GM08714 (cell line): Measurements from ENCODE around the gene RNASE8.

Source experiments
- H3K4me3 ChIP-seq: fragments of 200-500 bp; sonication (Bioruptor generic); 2 replicates; pipeline ENCODE4 v1.5.1; 2014; ENCODE audit warnings: mild to moderate bottlenecking, low read length, inconsistent platforms
- ZNF274 ChIP-seq: IDR thresholded peaks from 2 replicates; pipeline ENCODE4 v1.6.1; 2012; ENCODE audit warnings: mild to moderate bottlenecking, low read depth, low read length

Gene RNASE8

GRCh38 chr14:21084396-21084795, 26.8 kb downstream of the RNASE8 start:
- no peak for TF ChIP-seq ZNF274
- no peak overlapping the region for H3K4me3 ChIP-seq

- TF ChIP-seq ZNF274 = no peak
These were observed 27.6 kb downstream of the RNASE8 start for GRCh38 chr14:21084998-21085853.

GRCh38 chr14:21086908-21087293, 29.3 kb downstream of the RNASE8 start:
- TF ChIP-seq ZNF274 = no peak
- H3K4me3 ChIP-seq = no peak overlapping the region

More at GRCh38 chr14:21084998-21085853, 27.6 kb downstream of the RNASE8 start:
- no peak overlapping the region for H3K4me3 ChIP-seq

- no peak for TF ChIP-seq ZNF274
- H3K4me3 ChIP-seq = no peak overlapping the region
These were observed 29.9 kb downstream of the RNASE8 start for GRCh38 chr14:21087294-21088091.

- TF ChIP-seq ZNF274 = no peak
- no peak overlapping the region for H3K4me3 ChIP-seq
These were observed 31.1 kb downstream of the RNASE8 start for GRCh38 chr14:21088687-21089086.

- no peak for TF ChIP-seq ZNF274
- no peak overlapping the region for H3K4me3 ChIP-seq
These were observed 31.6 kb downstream of the RNASE8 start for GRCh38 chr14:21089271-21089670.

GRCh38 chr14:21089877-21090193, 32.2 kb downstream of the RNASE8 start:
- H3K4me3 ChIP-seq = no peak overlapping the region
- no peak for TF ChIP-seq ZNF274

GRCh38 chr14:21090194-21090939, 32.7 kb downstream of the RNASE8 start:
- no peak overlapping the region for H3K4me3 ChIP-seq
- TF ChIP-seq ZNF274 = no peak

GRCh38 chr14:21090940-21091663, 33.5 kb downstream of the RNASE8 start:
- TF ChIP-seq ZNF274 = no peak
- no peak overlapping the region for H3K4me3 ChIP-seq

GRCh38 chr14:21091821-21092272, 34.2 kb downstream of the RNASE8 start:
- no peak overlapping the region for H3K4me3 ChIP-seq
- no peak for TF ChIP-seq ZNF274

GRCh38 chr14:21092273-21093011, 34.8 kb downstream of the RNASE8 start:
- no peak overlapping the region for H3K4me3 ChIP-seq
- TF ChIP-seq ZNF274 = no peak

GRCh38 chr14:21093018-21093417, 35.4 kb downstream of the RNASE8 start:
- H3K4me3 ChIP-seq = no peak overlapping the region

More at GRCh38 chr14:21093018-21093417, 35.4 kb downstream of the RNASE8 start:
- TF ChIP-seq ZNF274 = no peak
